WTC11 (cell line): Measurements from ENCODE around the gene TOMM7. TPM values are rescaled to one million over a fixed set of nuclear protein-coding genes. Genes with fewer than 3 reads are reported as not detected.

Experiments used
- ATAC-seq: fragments of 200-7000 bp; cut with Tn5 transposase; 2 replicates; pipeline ENCODE4 v1.10.0; 2021; ENCODE audit warnings: mild to moderate bottlenecking, moderate library complexity
- CTCF ChIA-PET: fragments of 300-600 bp; sonication (Branson Sonifier 250); formaldehyde crosslinking; loops from one replicate; lab custom pipeline; 2021; ENCODE audit warnings: antibody characterized with exemption; lab: Charles Lee
- POLR2A ChIA-PET: fragments of 350-600 bp; sonication (Branson Sonifier 250); formaldehyde crosslinking; loops from one replicate; lab custom pipeline; 2021; ENCODE audit warnings: antibody characterized with exemption; lab: Charles Lee
- DNase-seq: peaks from one replicate; pipeline ENCODE4 v3.0.0; 2021; ENCODE audit warnings: low spot score
- H3K27ac Mint-ChIP-seq: 2 replicates; pipeline ENCODE4 v1.8.0; 2021; ENCODE audit warnings: mixed read lengths
- H3K27me3 Mint-ChIP-seq: 2 replicates; pipeline ENCODE4 v1.8.0; 2021; ENCODE audit warnings: low read depth, mild to moderate bottlenecking, moderate library complexity, mixed read lengths
- H3K36me3 Mint-ChIP-seq: 2 replicates; pipeline ENCODE4 v1.8.0; 2021; ENCODE audit warnings: mixed read lengths
- H3K4me1 Mint-ChIP-seq: 2 replicates; pipeline ENCODE4 v1.8.0; 2022; ENCODE audit warnings: mixed read lengths
- H3K4me3 Mint-ChIP-seq: 2 replicates; pipeline ENCODE4 v1.8.0; 2021; ENCODE audit warnings: mild to moderate bottlenecking, moderate library complexity, mixed read lengths
- H3K9me3 Mint-ChIP-seq: 2 replicates; pipeline ENCODE4 v1.8.0; 2021; ENCODE audit warnings: mixed read lengths
- ARID4B ChIP-seq: sonication (generic); formaldehyde crosslinking; IDR thresholded peaks from 2 replicates; pipeline ENCODE4 v1.8.0; 2023; ENCODE audit warnings: missing genetic modification reagents, mild to moderate bottlenecking, borderline replicate concordance
- ATF6 ChIP-seq: sonication (generic); formaldehyde crosslinking; IDR thresholded peaks from 2 replicates; pipeline ENCODE4 v1.8.1; 2023; ENCODE audit warnings: mild to moderate bottlenecking, missing genetic modification reagents
- CREB1 ChIP-seq: sonication (generic); formaldehyde crosslinking; IDR thresholded peaks from 2 replicates; pipeline ENCODE4 v1.8.0; 2023; ENCODE audit warnings: mild to moderate bottlenecking, missing genetic modification reagents
- FOXK1 ChIP-seq: sonication (generic); formaldehyde crosslinking; IDR thresholded peaks from 2 replicates; pipeline ENCODE4 v1.8.0; 2022; ENCODE audit warnings: mild to moderate bottlenecking, moderate library complexity, missing genetic modification reagents
- FOXP1 ChIP-seq: sonication (generic); formaldehyde crosslinking; IDR thresholded peaks from 2 replicates; pipeline ENCODE4 v1.8.0; 2022; ENCODE audit warnings: missing genetic modification reagents, mild to moderate bottlenecking, moderate library complexity, borderline replicate concordance
- FOXP4 ChIP-seq: sonication (generic); formaldehyde crosslinking; IDR thresholded peaks from 2 replicates; pipeline ENCODE4 v1.8.0; 2022; ENCODE audit warnings: mild to moderate bottlenecking, missing genetic modification reagents
- GRHL2 ChIP-seq: fragments of 250-450 bp; sonication (Bioruptor Pico); IDR thresholded peaks from 2 replicates; pipeline ENCODE4 v1.8.0; 2022; ENCODE audit warnings: mild to moderate bottlenecking, moderate library complexity; ENCODE audit not compliant: insufficient replicate concordance, severe bottlenecking
- GTF2I ChIP-seq: fragments of 250-450 bp; sonication (Bioruptor Pico); conservative IDR thresholded peaks from 2 replicates; pipeline ENCODE4 v1.4.0; 2021; ENCODE audit warnings: mild to moderate bottlenecking
- MYBL2 ChIP-seq: sonication (generic); formaldehyde crosslinking; IDR thresholded peaks from 2 replicates; pipeline ENCODE4 v1.8.1; 2023; ENCODE audit warnings: mild to moderate bottlenecking, moderate library complexity, missing genetic modification reagents
- SOX15 ChIP-seq: fragments of 250-450 bp; sonication (Bioruptor Pico); IDR thresholded peaks from 2 replicates; pipeline ENCODE4 v1.9.0; 2021; ENCODE audit warnings: mild to moderate bottlenecking
- USF2 ChIP-seq: sonication (generic); formaldehyde crosslinking; IDR thresholded peaks from 2 replicates; pipeline ENCODE4 v1.8.1; 2023; ENCODE audit warnings: mild to moderate bottlenecking, missing genetic modification reagents, moderate library complexity
- ZNF138 ChIP-seq: sonication (generic); formaldehyde crosslinking; conservative IDR thresholded peaks from 2 replicates; pipeline ENCODE4 v1.8.1; 2022; ENCODE audit warnings: mild to moderate bottlenecking, moderate library complexity, missing genetic modification reagents
- ZNF317 ChIP-seq: sonication (generic); formaldehyde crosslinking; IDR thresholded peaks from 2 replicates; pipeline ENCODE4 v1.8.1; 2023; ENCODE audit warnings: low read depth, mild to moderate bottlenecking, moderate library complexity, missing genetic modification reagents, borderline replicate concordance
- ZNF512 ChIP-seq: sonication (generic); formaldehyde crosslinking; IDR thresholded peaks from 2 replicates; pipeline ENCODE4 v1.8.1; 2022; ENCODE audit warnings: missing genetic modification reagents, borderline replicate concordance
- ZNF671 ChIP-seq: fragments of 250-450 bp; sonication (Bioruptor Pico); IDR thresholded peaks from 2 replicates; pipeline ENCODE4 v1.8.0; 2021; ENCODE audit warnings: mild to moderate bottlenecking
- total RNA-seq: library from RNA; stranded (reverse); gene quantifications from 3 replicates; pipeline ENCODE4 v1.2.3, GENCODE V29; 2021

Gene TOMM7
- total RNA-seq, 1 experiment from 2014 or later, result 500 TPM

- H3K27ac Mint-ChIP-seq, result no peak overlapping the region
- no peaks in the 10 kb centered on the region for H3K9me3 Mint-ChIP-seq
- ChIA-PET CTCF (interaction anchor here (1.6 kb wide), 1 partner anchor 9 kb away, joined by 3 read pairs; the partner anchor contains the start of gene TOMM7), POLR2A (interaction anchor here (0.7 kb wide), 1 partner anchor 176 kb away, joined by 3 read pairs; no protein-coding TSS in a partner anchor)
- no peak overlapping the region for H3K4me3 Mint-ChIP-seq
- no peaks in the 10 kb centered on the region for H3K27me3 Mint-ChIP-seq
- no peaks in the 10 kb centered on the region for H3K36me3 Mint-ChIP-seq
- H3K4me1 Mint-ChIP-seq, result peaks cover 9% of the 10 kb centered on the region; the same call in 1 of the 2 replicates
- ATAC-seq (no peak), DNase-seq (no peak)
- TF ChIP-seq FOXK1 (no peak), USF2 (CRISPR knock-in tag) (no peak), FOXP4 (CRISPR knock-in tag) (no peak), SOX15 (CRISPR knock-in tag) (no peak)
- TF ChIP-seq, all 79 proteins: peak for 0
Measured at GRCh38 chr7:22831602-22832305, 9.1 kb upstream of the TOMM7 start.

- TF ChIP-seq MYBL2 (CRISPR knock-in tag) (no peak), ZNF512 (CRISPR knock-in tag) (no peak), ZNF138 (no peak), ATF6 (CRISPR knock-in tag) (no peak), FOXP1 (no peak), GTF2I (CRISPR knock-in tag) (no peak), ARID4B (CRISPR knock-in tag) (no peak), CREB1 (CRISPR knock-in tag) (no peak), ZNF317 (no peak), GRHL2 (CRISPR knock-in tag) (no peak), ZNF671 (CRISPR knock-in tag) (no peak)
- POLR2A ChIA-PET, result no interaction called here
- CTCF ChIA-PET, result interaction anchor here (1.3 kb wide), 1 partner anchor 45 kb away, joined by 3 read pairs; no protein-coding TSS in a partner anchor
- no peak for DNase-seq
- Mint-ChIP-seq H3K4me1 (peaks cover 12% of the 10 kb centered on the region), H3K36me3 (peaks cover under 1% of the 10 kb centered on the region; the same call in 1 of the 2 replicates), H3K9me3 (no peaks in the 10 kb centered on the region), H3K27ac (no peak overlapping the region), H3K4me3 (no peak overlapping the region), H3K27me3 (no peaks in the 10 kb centered on the region)
- peak; percentile 24 for ATAC-seq
Measured at GRCh38 chr7:22827563-22827962, 4.9 kb upstream of the TOMM7 start.
